Measurements from ENCODE around the gene BRAP.

The BRAP gene

DNA sequence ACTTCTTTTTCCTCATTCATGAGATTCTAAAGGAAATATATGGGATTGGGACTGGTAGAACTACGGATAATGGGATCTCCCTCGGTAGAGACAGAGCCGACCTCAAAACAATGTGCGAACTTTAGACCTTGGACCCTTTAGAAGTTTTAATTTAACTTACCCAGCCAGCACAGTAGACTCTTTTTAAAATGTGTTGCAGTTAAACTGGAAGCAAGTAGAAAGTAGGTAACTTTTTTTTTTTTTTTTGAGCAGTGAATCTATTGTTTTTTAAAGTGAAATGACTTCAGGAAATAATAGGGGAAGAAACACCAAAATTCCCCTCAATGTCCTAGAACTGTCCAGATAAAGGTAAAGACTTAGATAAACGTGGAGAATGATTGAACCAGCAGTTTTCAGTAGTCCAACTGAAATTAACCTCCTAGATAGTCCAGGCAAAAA is 85.5 kb downstream of the BRAP start:
- Histone ChIP-seq H4K8ac (ENCODE audit: low read length) (no peak overlapping the region), H3K4ac (ENCODE audit: low read depth in 1 of 2, low read length in 2 of 2) (no peak overlapping the region), H3K4me1 (ENCODE audit: control insufficient read depth, insufficient read depth, low read depth, low read length) (peaks cover 8% of the 10 kb centered on the region), H2BK120ac (ENCODE audit: low read depth, low read length) (no peak overlapping the region), H3K23ac (ENCODE audit: low read length in 2 of 2) (no peak overlapping the region), H2BK5ac (ENCODE audit: low read depth, low read length, poor library complexity, severe bottlenecking) (no peak overlapping the region), H4K91ac (ENCODE audit: low read length) (no peak overlapping the region), H2AK5ac (ENCODE audit: low read length, severe bottlenecking) (no peak overlapping the region), H3K9me3 (ENCODE audit: control insufficient read depth, low read length) (no peaks in the 10 kb centered on the region), H3K27ac (ENCODE audit: low read length, poor library complexity, severe bottlenecking) (peak overlapping the region; percentile 68), H3K18ac (ENCODE audit: low read depth in 1 of 2, low read length in 2 of 2) (no peak overlapping the region), H2BK12ac (ENCODE audit: low read length in 2 of 2) (no peak overlapping the region), H3K79me1 (replicated peaks; ENCODE audit: low read length, poor library complexity, severe bottlenecking) (peaks cover 12% of the 10 kb centered on the region), H3K27me3 (ENCODE audit: control insufficient read depth in 1 of 2, insufficient read depth in 1 of 2, low read length in 2 of 2) (no peaks in the 10 kb centered on the region), H2AFZ (ENCODE audit: low read depth, low read length) (no peak overlapping the region), H3K14ac (ENCODE audit: low read length in 2 of 2) (no peak overlapping the region), H3K4me3 (ENCODE audit: insufficient read depth in 1 of 2, low read depth in 1 of 2, low read length in 2 of 2) (peak overlapping the region in 1 of 2 experiments; percentile 89), H2BK15ac (ENCODE audit: low read depth, poor library complexity, severe bottlenecking) (no peak overlapping the region), H3K9ac (ENCODE audit: low read length) (peak overlapping the region; percentile 98), H3K4me2 (ENCODE audit: low read length, poor library complexity, severe bottlenecking) (peak overlapping the region; percentile 64), H3K36me3 (ENCODE audit: control insufficient read depth in 1 of 2, insufficient read depth in 2 of 2, low read depth in 1 of 2, low read length in 2 of 2) (no peaks in the 10 kb centered on the region)
- DNase-seq, result no peak
- 25% methylated on average over 4 of the region's 5 CpGs for WGBS

DNA sequence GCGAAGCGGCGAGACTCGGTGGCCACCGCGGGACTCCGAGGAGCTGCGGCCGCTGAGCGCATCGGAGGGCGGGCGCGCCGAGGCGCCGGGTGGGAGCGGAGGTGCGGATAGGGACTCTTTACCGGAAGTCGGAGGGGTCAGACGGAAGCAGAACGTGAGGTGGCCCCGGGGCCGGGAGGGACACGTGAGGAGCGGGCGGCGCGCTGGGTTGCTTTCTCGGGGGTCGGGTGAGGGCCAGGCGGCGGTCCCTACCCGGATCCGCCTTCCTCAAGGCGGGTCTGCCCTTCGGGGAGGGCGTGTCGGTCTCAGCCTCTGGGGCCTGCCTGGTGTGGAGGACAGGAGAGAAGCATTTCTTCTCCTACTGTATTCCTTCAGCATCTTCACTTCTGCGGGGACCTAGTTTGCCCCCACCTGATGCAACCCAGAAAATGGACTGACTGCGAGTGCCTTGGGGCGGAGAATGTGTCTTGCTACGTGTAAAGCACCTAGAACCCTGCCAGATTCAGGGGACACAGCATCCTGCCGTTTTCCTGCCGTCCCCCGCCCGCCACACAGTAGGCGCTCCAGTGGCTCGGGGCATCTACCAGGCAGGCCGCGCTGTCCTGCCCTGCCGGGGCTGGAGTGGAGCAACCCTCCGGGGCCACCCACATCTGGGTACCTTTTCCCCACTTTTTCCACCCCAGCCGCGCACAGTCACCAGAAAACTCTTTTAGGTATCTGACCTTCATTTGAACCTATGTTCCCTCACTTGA is 86.1 kb downstream of the BRAP start:
- H3K27ac ChIP-seq (ENCODE audit: low read length, poor library complexity, severe bottlenecking), result peak overlapping the region; percentile 68
- peak overlapping the region; percentile 64 for H3K4me2 ChIP-seq (ENCODE audit: low read length, poor library complexity, severe bottlenecking)
- peak overlapping the region; percentile 98 for H4K8ac ChIP-seq (ENCODE audit: low read length)
- peak overlapping the region; percentile 97 to 98 for H3K18ac ChIP-seq (ENCODE audit: low read depth in 1 of 2, low read length in 2 of 2)
- peak overlapping the region; percentile 87 to 89 for H3K4me3 ChIP-seq (ENCODE audit: insufficient read depth in 1 of 2, low read depth in 1 of 2, low read length in 2 of 2)
- peak overlapping the region; percentile 69 to 99 for H3K4ac ChIP-seq (ENCODE audit: low read depth in 1 of 2, low read length in 2 of 2)
- H3K9me3 ChIP-seq (ENCODE audit: control insufficient read depth, low read length), result no peaks in the 10 kb centered on the region
- peaks cover 10% of the 10 kb centered on the region for H3K4me1 ChIP-seq (ENCODE audit: control insufficient read depth, insufficient read depth, low read depth, low read length)
- peak overlapping the region; percentile 100 for H2BK15ac ChIP-seq (ENCODE audit: low read depth, poor library complexity, severe bottlenecking)
- H2BK5ac ChIP-seq (ENCODE audit: low read depth, low read length, poor library complexity, severe bottlenecking), result peak overlapping the region; percentile 100
- peaks cover 12% of the 10 kb centered on the region for H3K79me1 ChIP-seq (replicated peaks; ENCODE audit: low read length, poor library complexity, severe bottlenecking)
- H3K27me3 ChIP-seq (ENCODE audit: control insufficient read depth in 1 of 2, insufficient read depth in 1 of 2, low read length in 2 of 2), result no peaks in the 10 kb centered on the region
- no peaks in the 10 kb centered on the region for H3K36me3 ChIP-seq (ENCODE audit: control insufficient read depth in 1 of 2, insufficient read depth in 2 of 2, low read depth in 1 of 2, low read length in 2 of 2)
- peak overlapping the region; percentile 100 for H4K91ac ChIP-seq (ENCODE audit: low read length)
- WGBS, result under 1% methylated on average over 27 of the region's 56 CpGs
- peak overlapping the region; percentile 30 to 83 for H3K14ac ChIP-seq (ENCODE audit: low read length in 2 of 2)
- H3K9ac ChIP-seq (ENCODE audit: low read length), result peak overlapping the region; percentile 98
- H2BK120ac ChIP-seq (ENCODE audit: low read depth, low read length), result peak overlapping the region; percentile 100
- no peak overlapping the region for H3K23ac ChIP-seq (ENCODE audit: low read length in 2 of 2)
- H2AK5ac ChIP-seq (ENCODE audit: low read length, severe bottlenecking), result no peak overlapping the region
- DNase-seq, result peak; percentile 95
- peak overlapping the region; percentile 12 to 40 for H2BK12ac ChIP-seq (ENCODE audit: low read length in 2 of 2)
- peak overlapping the region; percentile 83 for H2AFZ ChIP-seq (ENCODE audit: low read depth, low read length)

DNA sequence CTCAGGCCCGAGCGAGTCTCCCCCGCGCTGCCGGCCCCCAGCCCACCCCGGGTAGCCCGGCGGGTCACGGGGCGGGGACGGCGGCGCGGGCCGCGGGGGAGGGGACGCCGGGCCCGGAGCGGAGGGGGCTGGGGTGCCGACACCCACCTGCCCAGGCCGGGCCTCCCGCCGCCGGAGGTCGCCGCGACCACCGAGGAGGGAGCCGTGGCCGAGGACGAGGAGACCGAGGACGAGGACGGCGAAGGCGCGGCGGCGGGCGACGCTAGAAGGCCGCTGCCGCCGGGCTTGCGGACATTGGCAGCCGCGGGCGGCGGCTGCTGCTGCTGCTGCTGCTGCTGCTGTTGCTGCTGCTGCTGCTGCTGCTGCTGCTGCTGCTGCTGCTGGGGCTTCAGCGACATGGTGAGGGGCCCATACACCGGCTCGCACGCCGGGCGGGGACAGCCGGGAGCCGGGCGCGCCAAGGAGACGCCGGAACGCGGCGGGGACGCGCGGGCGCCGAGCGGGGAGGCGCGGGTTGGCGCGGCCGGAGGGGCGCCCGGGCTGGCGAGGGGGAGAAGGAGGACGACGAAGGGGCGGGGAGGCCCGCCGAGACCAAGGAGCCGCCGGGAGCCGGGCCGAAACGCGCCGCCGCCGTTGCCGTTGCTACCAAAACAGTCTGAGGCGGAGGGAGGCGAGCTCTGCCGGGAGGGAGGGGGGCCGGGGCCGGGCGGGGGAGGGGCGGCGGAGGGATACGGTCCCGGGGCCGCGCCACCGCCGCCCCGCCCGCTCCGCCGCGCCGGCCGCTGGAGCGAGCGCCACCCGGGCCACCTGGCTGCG is 86.9 kb downstream of the BRAP start, which contains the start of gene ATXN2:
TSS of gene ATXN2 (minus strand) at position 679 of the 816 bp plus-strand sequence. CDS start at position 398, 281 bp downstream.
- peak within 1 kb of the TSS; percentile 98 for H3K9ac ChIP-seq (ENCODE audit: low read length)
- WGBS, result 0% methylated on average over 54 of the region's 119 CpGs

More for the DNA sequence above, 86.9 kb downstream of the BRAP start, which contains the start of gene ATXN2:
- Histone ChIP-seq H2BK5ac (ENCODE audit: low read depth, low read length, poor library complexity, severe bottlenecking) (peak within 1 kb of the TSS; percentile 100), H3K23ac (ENCODE audit: low read length in 2 of 2) (peak within 1 kb of the TSS; percentile 51 to 100), H3K4me2 (ENCODE audit: low read length, poor library complexity, severe bottlenecking) (peak within 1 kb of the TSS; percentile 91), H2BK15ac (ENCODE audit: low read depth, poor library complexity, severe bottlenecking) (peak within 1 kb of the TSS; percentile 100), H3K4me3 (ENCODE audit: insufficient read depth in 1 of 2, low read depth in 1 of 2, low read length in 2 of 2) (peak within 1 kb of the TSS; percentile 96 to 100), H3K27ac (ENCODE audit: low read length, poor library complexity, severe bottlenecking) (peak within 1 kb of the TSS; percentile 84), H2AK5ac (ENCODE audit: low read length, severe bottlenecking) (no peak within 1 kb of the TSS), H3K4ac (ENCODE audit: low read depth in 1 of 2, low read length in 2 of 2) (peak within 1 kb of the TSS; percentile 96 to 99), H3K79me1 (replicated peaks; ENCODE audit: low read length, poor library complexity, severe bottlenecking) (peaks cover 12% of the 10 kb centered on the region), H3K27me3 (ENCODE audit: control insufficient read depth in 1 of 2, insufficient read depth in 1 of 2, low read length in 2 of 2) (no peaks in the 10 kb centered on the region), H2BK120ac (ENCODE audit: low read depth, low read length) (peak within 1 kb of the TSS; percentile 100), H4K8ac (ENCODE audit: low read length) (peak within 1 kb of the TSS; percentile 98), H3K9me3 (ENCODE audit: control insufficient read depth, low read length) (no peaks in the 10 kb centered on the region), H3K4me1 (ENCODE audit: control insufficient read depth, insufficient read depth, low read depth, low read length) (peaks cover 10% of the 10 kb centered on the region), H3K18ac (ENCODE audit: low read depth in 1 of 2, low read length in 2 of 2) (peak within 1 kb of the TSS; percentile 98), H3K36me3 (ENCODE audit: control insufficient read depth in 1 of 2, insufficient read depth in 2 of 2, low read depth in 1 of 2, low read length in 2 of 2) (no peaks in the 10 kb centered on the region), H2AFZ (ENCODE audit: low read depth, low read length) (peak within 1 kb of the TSS; percentile 83), H4K91ac (ENCODE audit: low read length) (peak within 1 kb of the TSS; percentile 100), H2BK12ac (ENCODE audit: low read length in 2 of 2) (peak within 1 kb of the TSS; percentile 40 to 54), H3K14ac (ENCODE audit: low read length in 2 of 2) (peak within 1 kb of the TSS; percentile 83 to 91)
- DNase-seq, result peak; percentile 71

Measured in mesenchymal stem cell (in vitro differentiated cells and primary cell).